Limb (tissue), 2 donors: ENCODE measurements around the gene CFAP410.

Experiments used
- DNase-seq, 2 donors: peaks; one replicate each; pipeline ENCODE4 v3.0.0-alpha.2; 2016; ENCODE audit errors: extremely low spot score in 2 of 2

CFAP410 gene

GRCh38 chr21:44338971-44339910, at the start of gene CFAP410:
CFAP410 (minus strand) TSS chr21:44339390; CDS start chr21:44339194, 196 bp downstream.
- DNase-seq, result peak; percentile 93 to 98

GRCh38 chr21:44384968-44385367, 45.8 kb upstream of the CFAP410 start:
- DNase-seq, result no peak

- no peak for DNase-seq
Observed at GRCh38 chr21:44383216-44383615, 44.0 kb upstream of the CFAP410 start.

GRCh38 chr21:44382536-44382935, 43.3 kb upstream of the CFAP410 start:
- DNase-seq, result no peak

GRCh38 chr21:44381874-44382273, 42.7 kb upstream of the CFAP410 start:
- no peak for DNase-seq

GRCh38 chr21:44380876-44381275, 41.7 kb upstream of the CFAP410 start:
- DNase-seq, result no peak

GRCh38 chr21:44379991-44380865, 41.0 kb upstream of the CFAP410 start:
- DNase-seq, result no peak

- DNase-seq, result no peak
Observed at GRCh38 chr21:44379515-44379848, 40.3 kb upstream of the CFAP410 start.

- DNase-seq, result no peak
Observed at GRCh38 chr21:44378646-44379514, 39.7 kb upstream of the CFAP410 start.

- no peak for DNase-seq
Observed at GRCh38 chr21:44377922-44378645, 38.9 kb upstream of the CFAP410 start.

GRCh38 chr21:44377201-44377921, 38.2 kb upstream of the CFAP410 start:
- DNase-seq, result no peak

GRCh38 chr21:44376606-44377005, 37.4 kb upstream of the CFAP410 start:
- DNase-seq, result no peak

GRCh38 chr21:44375761-44376241, 36.6 kb upstream of the CFAP410 start:
- no peak for DNase-seq

- DNase-seq, result no peak
Observed at GRCh38 chr21:44375281-44375651, 36.1 kb upstream of the CFAP410 start.

GRCh38 chr21:44374601-44375280, 35.6 kb upstream of the CFAP410 start:
- no peak for DNase-seq

GRCh38 chr21:44372616-44373015, 33.4 kb upstream of the CFAP410 start:
- DNase-seq, result no peak

- no peak for DNase-seq
Observed at GRCh38 chr21:44371596-44371995, 32.4 kb upstream of the CFAP410 start.

- DNase-seq, result no peak
Observed at GRCh38 chr21:44370786-44371410, 31.7 kb upstream of the CFAP410 start.
